HS-5 (cell line): ENCODE measurements around the gene DGKB.
A peak's percentile ranks its signal among the peaks of the same experiment; 100 is the strongest.

Experiments
- DNase-seq: peaks from one replicate; pipeline ENCODE4 v3.0.0-alpha.2; 2012; ENCODE audit warnings: low read depth

The DGKB gene

DNA sequence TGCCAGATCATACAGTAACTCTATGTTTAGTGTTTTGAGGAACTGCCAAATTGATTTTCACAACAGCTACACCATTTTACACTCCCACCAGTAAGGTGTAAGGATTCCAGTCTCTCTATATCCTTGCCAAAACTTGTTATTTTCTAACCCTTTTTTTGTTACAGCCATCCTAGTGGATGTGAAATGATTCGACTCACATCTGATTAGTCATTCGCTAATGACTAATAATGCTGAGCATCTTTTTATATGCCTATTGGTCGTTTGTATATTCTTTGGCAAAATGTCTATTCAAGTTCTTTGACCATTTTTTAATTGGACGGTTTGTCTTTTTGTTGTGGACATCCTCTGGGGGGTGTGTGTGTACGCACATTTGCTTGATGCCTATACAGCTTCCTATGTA lies 142.8 kb downstream of the DGKB start:
- DNase-seq, result no peak

DNA sequence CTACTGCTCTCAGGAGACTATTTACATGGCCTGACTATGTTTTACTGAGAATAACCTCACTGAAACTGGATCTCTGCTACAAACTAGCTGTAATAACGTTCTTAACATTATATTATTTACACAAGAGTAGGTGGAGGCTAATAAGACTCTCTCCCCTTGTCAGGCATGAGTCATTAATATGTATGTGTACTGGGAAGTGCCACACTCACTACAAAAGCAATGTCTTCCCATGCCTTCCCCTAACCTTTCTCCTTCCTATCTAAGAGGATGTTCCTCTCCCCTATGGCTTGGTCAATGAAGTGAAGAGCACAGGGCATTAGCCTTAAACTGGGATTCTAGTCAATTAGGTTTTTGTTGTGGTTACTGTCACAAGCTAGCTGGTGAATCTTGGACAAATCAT lies 147.9 kb downstream of the DGKB start:
- DNase-seq, result no peak

DNA sequence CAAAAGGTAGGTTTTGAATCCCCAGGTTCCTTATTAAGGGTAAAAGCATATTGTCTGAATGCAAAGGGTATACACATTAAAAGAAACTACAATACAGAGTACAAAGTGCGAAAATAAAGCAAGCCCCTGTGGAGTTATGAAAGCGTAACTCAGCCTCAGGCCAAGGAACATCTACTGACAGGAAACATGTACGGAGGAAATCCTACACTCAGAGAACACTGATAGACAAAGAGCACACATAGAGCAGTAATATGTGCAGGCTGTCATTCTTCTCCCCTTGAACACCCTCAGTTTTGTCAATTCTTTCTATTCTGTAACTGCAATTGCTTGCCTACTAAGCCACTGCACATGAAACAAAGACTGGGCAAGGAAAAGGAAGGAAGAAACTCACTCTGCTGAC lies 150.2 kb downstream of the DGKB start:
- DNase-seq, result no peak

DNA sequence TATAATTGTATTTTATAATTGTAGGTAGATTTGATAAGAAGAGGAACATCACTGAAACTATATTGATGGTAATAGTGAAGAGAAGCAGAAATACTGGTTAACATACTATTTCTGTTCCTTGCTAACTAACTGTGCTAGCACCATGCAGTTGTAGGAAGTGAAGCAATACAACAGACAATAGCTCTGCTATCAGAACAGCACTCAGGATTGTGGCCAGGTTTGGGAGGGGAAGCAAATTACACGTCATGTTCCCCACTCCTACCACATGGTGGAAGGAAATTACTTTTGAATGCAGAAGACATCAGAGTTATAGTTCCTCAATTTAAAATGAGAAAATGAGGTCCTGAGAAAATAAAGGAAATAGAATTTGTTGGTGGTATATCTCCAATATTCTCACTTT lies 151.1 kb downstream of the DGKB start:
- no peak for DNase-seq

DNA sequence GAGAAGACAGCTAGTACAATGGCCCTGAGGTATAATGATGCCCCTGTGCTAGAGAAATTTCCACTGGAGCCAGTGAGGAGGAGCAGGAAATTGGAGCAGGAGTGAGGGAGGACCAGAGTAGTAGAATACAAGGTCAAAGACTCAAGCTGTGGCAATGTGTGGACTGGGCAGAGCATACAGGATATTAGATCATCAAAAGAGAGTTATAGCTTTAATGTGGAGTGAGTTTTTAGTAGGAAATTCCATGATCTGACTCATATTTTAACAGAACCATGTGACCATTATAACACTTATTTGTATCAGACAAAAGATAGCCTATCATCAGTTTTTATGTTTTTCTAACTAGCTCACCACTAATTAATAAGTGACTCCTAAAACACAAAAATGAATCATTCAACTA lies 154.1 kb downstream of the DGKB start:
- DNase-seq, result peak; percentile 86

DNA sequence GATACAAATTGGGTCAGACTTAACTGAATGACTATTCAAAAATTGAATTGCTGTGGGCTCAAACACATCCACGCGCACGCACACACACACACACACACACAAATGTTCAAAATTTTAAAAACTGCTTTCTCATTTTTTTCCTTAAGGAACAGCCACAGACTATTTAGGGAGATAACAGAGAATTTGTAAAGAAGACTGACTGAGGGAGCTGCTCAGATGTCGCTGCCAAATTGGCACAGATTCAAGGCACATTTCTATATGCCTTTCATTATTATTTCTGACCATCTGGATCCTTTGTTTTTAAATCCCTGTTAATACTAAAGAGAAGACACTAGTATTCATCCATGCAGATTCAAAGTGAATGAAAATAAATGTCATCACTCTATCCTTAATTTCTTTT lies 154.8 kb downstream of the DGKB start:
- DNase-seq, result no peak

DNA sequence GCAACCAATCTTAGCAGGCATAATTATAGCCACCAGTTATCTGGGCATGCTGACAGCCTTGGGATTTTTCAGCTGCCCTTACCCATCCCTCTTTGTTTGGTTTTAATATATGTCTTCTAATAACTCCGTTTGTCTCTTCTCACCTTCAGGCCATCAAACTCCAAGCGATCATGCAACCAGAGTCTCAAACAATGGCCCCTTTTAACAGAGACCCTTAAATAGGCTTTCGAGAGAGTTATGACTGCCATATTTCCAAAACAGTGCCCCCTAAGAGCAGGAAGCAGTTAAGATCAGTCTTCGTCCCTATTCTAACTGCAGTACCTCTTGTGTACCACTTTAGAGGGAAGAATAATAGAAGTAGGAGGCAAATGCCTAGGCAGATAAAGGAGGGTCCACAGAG lies 157.5 kb downstream of the DGKB start:
- DNase-seq, result no peak

DNA sequence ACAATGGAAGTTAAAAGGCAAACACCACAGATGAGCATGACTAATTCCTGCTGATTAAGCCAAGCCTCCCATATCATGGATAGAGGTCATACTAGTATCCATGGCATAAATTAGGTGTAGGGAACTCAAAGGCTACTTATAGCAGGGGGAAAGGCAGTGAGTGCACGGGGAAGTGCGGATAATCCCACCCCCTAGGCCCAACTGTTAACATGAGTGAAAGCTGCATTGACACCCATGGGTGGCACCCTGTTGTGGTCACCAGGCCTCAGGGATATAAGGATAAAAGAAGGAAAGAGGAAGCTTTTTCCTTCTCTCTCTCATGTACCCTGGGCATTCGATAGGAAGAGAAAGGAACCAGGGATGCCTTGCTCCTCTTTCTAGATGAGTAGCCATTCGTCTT lies 161.9 kb downstream of the DGKB start:
- no peak for DNase-seq

DNA sequence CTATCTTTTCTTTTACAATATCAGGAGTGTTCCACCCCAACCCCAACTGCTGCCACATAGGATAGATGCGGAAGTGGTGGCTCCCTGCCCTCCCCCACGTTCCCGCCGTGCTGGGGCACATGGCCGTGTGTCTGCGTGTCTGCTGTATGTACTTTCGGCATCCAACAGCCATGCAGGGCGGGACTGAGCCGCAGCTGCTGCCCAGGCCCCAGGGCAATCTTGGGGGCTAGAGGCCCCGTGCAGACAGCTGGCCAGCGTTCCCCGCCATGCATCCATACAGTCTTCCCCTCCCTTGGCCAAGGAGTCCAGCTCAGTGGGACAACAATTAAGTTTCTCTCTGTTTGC lies 162.7 kb downstream of the DGKB start:
- DNase-seq, result no peak

DNA sequence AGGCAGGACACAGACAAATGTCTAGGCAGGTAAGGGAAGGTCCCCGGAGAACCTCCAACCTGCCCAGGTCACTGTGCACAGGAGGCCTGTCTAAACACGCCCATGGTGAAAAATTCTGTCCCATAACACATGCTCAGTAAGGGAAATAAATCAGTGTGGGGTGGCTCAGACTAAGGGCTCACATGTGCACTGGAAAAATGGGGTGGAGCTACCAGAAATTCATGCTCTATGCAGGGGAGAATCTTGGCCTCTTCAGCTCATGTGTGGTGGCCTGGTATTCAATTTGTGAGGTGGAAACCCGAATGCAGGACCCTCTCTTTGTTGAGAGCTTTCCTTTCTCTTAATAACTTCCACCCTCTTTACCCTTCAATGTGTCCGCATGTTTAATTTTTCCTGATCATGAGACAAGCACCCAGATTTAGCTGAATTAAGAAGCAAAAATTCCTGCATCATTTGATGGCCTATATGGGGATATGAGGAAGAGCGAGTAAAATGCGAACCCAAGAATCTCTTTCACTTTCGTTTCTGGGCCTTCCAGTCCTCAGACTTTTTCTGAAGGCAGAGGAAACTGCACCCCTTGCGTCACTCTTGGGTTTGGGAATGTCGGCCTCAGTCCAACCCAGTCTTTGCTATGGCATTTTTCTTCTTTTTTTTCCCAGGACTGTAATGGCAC lies 163.2 kb downstream of the DGKB start:
- DNase-seq, result no peak

DNA sequence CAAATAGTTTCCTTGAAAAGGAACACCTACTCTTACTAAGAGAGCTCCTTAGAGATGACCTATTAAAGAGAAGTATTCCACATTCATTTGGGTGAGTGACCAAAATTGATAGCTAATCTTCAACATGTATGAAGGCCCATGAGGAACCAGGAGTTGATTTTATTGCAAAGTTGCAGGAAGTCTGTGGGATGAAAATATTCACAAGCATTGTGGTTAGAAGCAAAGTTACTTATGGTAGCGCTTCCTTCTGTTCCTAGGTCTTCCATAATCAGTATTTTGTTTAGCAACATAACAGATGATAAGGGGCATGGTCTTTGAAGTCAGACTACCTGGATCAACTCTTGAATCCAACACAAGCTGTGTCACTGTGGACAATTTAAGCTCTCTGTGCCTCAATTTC lies 164.5 kb downstream of the DGKB start:
- no peak for DNase-seq

DNA sequence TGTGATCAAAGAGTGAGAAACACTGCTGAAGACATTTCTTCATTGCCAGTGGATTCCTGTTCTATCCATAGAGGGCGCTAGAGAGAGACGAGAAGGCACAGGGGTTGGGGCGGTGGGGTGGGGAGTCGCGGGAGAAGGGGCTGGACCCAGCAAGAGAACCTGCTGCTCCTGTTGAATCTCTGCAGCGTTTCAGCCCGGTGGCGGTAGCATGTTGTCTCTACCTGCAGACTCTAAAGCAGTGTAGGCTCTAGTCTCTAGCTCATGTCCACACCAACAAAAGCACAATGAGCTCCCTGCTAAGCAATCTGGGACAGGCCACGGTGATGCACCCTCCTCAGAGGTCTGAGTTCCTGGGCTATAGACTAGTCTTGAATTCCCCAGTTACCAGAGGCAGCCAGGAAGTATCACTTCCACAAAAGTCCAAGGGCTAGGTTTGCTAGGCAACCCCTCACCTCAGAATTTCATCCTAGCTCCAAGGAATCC lies 167.7 kb downstream of the DGKB start:
- no peak for DNase-seq

DNA sequence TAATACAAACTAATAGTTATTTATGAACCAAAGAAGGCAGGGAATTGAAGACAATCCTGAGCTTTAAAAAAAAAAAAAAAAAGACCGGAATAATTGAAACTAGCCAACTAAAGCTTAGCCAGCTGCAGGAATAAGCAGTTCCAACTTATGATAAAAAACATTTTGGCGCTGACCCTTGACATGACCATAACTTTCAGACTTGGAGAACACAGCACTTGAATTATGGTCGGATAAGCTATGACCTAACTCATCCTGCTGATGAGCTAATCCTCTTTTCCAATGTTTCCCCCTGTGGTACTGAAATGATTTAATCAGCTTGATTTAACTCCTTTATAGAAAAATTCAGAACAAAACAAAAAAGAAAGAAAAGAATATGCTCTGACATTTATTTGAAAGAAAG lies 181.8 kb downstream of the DGKB start:
- DNase-seq, result no peak

DNA sequence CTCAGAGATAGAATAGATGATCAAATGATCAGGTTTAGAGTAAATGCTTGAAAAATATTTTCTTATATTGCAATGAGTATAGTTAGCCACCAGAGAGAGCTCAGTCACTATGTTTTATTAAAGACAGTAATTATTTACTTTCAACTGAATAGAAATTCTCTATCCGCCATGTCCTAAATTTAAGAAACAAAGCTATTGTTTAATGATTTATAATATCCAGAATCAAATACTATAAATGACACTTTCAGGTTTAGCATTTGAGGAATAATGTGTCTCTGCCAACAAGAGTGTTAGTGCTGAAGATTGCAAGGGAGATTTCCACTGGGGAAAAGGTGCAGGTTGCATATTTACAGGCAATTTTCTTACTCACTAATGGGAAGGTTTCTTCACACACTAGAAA lies 184.7 kb downstream of the DGKB start:
- DNase-seq, result peak; percentile 13

DNA sequence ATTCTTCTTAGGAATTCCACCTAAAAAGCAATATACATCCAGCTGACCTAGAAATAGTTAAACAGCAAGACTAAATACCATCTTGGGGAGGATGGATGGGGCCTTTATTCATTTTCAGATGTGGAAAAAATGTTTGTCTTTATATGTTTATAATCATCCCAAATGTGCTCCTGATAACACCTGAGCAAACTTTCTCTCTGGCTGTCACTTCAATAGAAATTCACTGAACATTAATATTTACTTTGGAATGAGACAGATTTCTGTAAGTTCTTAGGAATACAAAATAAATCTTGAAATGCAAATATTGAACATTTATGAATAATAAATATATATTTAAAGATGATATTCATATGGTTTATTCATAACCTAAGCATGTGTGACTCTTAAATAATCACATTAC lies 185.4 kb downstream of the DGKB start:
- DNase-seq, result no peak

DNA sequence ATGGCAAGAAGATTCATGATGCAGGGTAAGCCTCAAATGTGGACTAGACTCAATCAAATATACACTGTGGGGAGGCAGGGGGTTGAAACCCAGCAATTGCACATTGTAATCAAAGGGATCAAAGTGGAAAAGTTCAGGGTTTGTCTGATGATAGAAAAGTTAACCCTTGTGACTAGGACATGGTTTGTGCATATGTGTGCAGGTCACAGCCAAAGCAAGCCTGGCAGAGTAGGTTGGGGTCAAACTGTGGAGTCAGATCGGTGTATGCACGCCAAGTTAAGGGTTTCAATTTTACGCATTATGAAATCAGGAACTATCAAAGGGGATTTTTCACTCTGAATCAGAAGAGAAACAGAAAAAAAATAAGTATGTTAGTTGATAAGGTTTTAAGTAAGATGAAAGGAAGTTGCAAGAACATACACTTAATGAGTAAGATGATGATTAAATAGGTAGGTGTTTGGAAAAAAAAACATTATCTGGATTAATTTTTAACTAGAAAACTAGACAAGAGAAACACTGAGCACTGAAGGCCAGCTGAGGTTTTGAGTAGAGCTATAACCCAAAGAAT lies 188.3 kb downstream of the DGKB start:
- no peak for DNase-seq

DNA sequence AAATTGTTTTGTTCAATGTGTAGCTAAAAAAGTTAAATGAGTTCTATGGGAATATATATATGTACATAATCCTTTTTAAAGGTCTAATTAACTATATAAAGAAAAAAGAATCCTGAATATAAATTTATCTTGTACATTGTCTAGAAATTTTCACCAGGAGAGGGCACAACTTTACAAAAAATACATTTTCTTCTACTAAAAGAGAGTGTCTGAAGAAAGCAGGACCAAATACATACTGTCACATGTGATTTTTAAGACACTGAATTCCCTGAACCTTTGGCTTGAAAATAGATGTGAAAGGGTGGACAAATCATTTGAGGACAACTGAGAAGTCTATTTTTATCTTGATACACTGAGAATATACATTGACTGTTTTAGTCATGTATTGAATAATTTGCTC lies 204.3 kb downstream of the DGKB start:
- DNase-seq, result no peak

DNA sequence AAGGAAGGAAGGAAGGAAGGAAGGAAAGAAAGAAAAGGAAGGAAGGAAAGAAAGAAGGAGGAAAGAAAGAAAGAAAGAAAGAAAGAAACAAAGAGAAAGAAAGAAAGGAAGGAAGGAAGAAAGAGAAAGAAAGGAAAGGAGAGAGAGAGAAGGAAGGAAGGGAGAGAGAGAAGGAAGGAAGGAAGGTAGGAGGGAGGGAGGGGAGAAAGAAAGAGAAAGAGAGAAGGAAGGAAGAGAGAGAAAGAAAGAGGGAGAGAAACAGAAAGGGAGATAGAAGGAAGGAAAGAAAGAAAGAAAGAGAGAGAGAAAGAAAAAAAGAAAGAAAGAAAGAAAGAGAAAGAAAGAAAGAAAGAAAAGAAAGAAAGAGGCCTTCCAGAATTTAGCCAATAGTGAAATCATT lies 204.9 kb downstream of the DGKB start:
- DNase-seq, result no peak

DNA sequence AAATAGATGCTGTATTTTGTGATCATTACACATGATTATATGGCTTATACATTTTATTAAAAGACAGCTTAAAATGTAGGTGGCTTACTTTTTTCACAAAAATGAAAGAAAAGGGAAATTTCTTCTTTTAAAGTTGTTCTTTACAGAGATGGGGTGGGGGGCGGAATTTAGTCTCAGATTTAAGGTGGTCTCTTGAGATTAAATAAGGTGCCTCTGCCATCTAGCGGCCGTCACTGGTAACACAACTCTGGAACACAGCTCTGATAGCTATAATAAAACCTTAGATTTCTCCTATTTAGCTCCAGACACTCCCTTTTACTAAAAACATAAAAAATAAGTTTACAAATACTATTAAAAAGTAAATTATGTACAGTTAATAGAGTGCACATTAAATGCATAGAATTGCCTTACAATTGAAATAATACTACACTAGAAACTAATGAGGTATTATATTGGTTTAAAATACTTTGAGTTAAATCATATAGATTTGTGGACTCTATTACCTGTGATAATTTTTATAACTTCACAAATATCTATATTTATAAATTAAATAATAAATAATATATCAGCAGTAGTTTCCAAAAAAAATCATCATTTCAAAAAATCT lies 210.9 kb downstream of the DGKB start:
- peak; percentile 23 for DNase-seq

DNA sequence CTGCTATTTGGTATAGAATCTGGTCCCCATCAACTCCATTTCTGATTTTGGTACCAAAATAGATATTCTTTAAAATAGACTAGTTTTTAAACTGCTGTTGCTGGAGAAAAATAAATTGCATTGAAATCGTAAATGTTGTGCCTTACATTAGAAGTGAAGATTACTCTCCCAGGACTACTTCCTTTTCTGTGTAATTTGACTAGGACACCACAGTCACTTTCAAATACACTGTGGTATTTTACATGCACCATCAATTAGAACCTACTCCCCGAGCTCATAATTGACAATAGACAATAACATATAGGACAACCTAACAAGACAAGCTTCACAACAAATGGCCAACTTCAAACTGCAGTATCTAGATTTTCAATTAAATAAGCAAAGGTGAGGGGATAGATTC lies 211.5 kb downstream of the DGKB start:
- no peak for DNase-seq

DNA sequence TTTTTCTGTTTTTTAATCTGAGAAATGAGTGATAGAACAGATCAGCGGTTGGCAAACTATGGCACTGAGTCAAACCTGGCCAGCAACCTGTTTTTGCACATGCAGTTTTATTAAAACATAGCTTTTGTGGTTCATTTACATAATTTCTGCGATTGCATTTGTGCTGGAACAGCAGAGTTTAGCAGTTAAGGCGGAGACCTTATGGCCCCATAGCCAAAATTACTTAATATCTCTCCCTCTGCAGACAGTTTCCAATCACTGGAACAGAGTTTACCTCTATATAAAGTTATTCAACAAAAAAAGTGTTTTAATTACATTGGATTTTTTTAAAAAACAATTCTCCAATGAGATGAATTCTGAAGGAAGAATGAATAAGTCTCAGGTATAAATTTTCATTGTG lies 212.1 kb downstream of the DGKB start:
- DNase-seq, result no peak

DNA sequence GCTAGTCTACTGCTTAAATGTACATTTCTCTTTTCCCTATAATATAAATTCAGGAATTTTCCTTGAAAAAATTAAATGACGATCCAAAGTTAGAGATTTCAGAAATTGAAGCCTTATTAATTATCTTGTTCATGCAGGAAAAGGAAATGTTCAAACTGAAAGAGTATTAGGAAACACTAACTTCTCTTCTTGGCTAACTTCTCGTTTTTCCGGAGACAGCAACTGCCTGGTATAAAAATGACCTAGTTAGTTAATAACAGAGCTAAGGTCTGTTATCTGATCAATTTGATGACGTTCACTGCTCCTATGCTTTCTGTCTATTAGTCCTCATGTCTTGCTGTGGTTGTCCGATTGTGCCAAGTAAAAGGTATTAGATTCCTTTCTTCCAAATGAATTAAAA lies 212.5 kb downstream of the DGKB start:
- DNase-seq, result no peak

DNA sequence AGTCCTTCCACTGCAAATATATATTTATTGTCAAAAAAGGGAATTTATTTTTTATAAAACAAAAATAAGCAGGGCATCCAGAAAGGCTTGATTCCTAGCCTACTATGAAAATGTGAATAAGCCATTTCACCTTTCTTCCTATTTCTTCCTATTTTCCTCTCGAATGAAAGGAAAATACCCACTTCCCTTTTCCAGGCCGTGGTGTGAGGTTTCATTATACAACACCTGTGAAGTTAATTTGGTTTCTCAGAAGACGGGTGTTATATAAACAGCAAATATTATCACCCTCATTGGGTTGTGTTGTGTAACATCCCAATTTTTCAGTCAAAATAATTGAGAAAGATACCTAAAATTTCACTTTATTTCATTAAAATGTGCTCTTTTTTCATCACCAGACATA lies 214.3 kb downstream of the DGKB start:
- DNase-seq, result no peak

DNA sequence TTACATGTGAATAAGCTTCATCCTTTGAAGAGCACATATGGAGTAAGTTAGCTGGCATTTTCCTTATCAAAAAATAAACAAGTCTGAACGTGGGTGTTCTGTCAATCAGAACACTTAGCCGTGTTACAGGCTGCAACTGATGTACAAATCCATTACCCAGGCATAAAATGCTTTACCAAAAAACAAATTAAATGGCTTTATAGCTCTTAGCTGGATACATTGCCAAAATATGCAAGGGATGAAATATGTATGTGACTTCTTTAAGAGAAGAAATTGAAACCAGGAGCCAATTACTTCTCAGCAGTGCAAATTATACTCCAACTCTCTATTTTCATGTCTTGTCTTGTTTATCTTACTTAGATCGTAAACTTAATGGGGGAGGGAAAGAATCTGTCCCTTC lies 214.8 kb downstream of the DGKB start:
- DNase-seq, result no peak
